A673 (cell line): ENCODE results near the gene FITM1.

Experiments
- EZH2 ChIP-seq: fragments of 200-600 bp; sonication (generic); IDR thresholded peaks from 2 replicates; pipeline ENCODE4 v1.6.1; 2017; ENCODE audit warnings: borderline replicate concordance, low read depth, mild to moderate bottlenecking, mixed read lengths, antibody characterized with exemption, low read length; ENCODE audit not compliant: poor library complexity, severe bottlenecking
- TF ChIP-seq, protein P1 (sequence below): fragments of 300-800, 200-600 bp; sonication (generic); conservative IDR thresholded peaks from 2 replicates; pipeline ENCODE4 v1.5.1; 2017; ENCODE audit warnings: low read depth, mild to moderate bottlenecking, antibody characterized with exemption, low read length, moderate library complexity, mixed read lengths

GRCh38 chr14:24115422-24116127 is 14.9 kb upstream of the FITM1 start:
- TF ChIP-seq, protein P1, sequence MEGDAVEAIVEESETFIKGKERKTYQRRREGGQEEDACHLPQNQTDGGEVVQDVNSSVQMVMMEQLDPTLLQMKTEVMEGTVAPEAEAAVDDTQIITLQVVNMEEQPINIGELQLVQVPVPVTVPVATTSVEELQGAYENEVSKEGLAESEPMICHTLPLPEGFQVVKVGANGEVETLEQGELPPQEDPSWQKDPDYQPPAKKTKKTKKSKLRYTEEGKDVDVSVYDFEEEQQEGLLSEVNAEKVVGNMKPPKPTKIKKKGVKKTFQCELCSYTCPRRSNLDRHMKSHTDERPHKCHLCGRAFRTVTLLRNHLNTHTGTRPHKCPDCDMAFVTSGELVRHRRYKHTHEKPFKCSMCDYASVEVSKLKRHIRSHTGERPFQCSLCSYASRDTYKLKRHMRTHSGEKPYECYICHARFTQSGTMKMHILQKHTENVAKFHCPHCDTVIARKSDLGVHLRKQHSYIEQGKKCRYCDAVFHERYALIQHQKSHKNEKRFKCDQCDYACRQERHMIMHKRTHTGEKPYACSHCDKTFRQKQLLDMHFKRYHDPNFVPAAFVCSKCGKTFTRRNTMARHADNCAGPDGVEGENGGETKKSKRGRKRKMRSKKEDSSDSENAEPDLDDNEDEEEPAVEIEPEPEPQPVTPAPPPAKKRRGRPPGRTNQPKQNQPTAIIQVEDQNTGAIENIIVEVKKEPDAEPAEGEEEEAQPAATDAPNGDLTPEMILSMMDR: no peak
- TF ChIP-seq EZH2: no peak
